NCI-H2227 (cell line): ENCODE measurements around the gene A2M.

ENCODE experiments used
- DNase-seq: peaks from one replicate; lab custom pipeline; 2025; ENCODE audit not compliant: unreplicated experiment; lab: John Stamatoyannopoulos, UW

A2M gene

DNA sequence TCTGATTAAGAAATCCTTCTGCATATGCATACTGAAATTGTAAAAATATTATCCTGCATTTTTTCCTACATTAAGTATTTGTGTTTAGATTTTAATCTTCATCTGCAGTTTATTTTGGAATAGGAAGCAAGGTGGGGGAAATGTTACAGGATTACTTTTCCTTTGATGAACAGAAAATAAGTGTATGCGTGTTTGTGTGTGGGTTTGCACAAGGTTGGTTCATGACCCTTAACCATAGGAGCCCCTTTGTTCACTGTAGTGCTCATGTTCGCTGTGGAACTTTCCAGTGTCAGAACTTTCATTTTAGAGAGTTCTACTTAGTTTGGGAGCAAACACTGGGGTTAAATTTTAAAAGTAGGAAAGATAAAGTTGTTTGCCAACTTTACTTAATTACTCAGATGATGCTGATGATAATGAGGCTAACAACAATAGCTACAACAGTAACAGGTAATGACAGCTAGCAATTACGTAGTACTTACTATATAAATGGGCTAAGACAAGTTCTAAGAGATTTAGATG lies 6.4 kb upstream of the A2M start:
- DNase-seq: no peak

DNA sequence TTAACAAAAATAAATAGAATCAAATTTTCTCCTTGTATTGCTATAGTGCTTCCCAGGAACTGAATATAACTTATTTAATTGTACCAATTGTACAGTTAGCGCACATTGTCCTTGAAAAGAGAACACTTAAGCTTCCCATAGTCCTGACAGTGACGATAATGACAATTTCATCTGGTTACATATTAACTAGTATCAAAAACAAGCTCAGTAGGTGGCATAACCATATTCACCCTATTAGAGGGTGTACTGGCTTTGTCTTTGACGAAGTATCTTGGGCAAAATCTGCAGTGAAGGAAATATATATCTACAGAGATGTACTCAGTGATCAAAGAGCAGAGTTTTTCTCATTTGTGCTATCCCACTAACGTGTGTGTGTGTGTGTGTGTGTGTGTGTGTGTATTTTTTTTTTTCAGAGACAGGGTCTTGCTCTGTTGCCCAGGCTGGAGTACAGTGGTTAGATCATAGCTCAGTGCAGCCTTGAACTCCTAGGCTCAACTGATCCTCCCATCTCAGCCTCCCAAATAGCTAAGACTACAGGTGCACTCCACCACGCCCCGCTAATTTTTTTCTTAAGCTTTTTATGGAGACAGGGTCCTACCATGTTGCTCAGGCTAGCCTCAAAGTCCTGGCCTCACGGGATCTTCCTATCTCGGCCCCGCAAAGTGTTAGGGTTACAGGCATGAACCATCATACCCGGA lies 4.9 kb upstream of the A2M start:
- DNase-seq: no peak

GRCh38 chr12:9118158-9118557 lies 2.4 kb upstream of the A2M start:
- no peak for DNase-seq

GRCh38 chr12:9114946-9115345 lies 773 bp downstream of the A2M start:
- no peak for DNase-seq

GRCh38 chr12:9113987-9114309 lies 1.8 kb downstream of the A2M start:
- no peak for DNase-seq

DNA sequence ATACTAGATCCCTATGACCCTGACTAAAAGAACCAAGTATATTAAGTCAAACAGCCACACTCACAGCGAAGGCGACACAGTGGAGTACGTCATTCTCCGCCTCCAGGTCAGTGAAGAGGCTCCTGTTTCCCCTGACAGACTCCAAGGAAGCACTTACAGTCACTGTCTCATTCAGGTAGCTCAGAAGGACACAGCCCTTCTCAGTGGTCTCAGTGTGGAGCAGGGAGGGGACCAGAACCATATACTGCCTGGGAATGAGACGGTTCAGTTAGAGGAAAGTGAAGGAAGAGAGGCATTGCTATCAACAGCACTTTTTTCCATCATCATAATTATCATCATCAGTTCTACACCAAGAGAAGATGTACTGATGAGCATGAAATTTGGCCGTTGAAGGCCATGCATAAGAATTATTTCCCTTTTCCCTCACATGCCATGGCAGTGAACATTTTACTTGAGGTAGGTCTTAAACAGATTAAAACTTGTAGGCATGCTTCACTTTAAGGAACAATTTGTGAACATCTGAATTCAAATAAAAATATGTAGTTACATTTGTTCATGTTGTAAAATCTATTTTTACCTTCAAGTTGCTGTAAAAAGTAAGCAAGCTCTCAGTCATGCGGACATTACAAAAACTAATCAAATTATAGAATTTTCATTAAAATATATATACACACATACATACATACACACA lies 2.3 kb downstream of the A2M start:
- DNase-seq: no peak

GRCh38 chr12:9112076-9112853 lies 3.5 kb downstream of the A2M start:
- no peak for DNase-seq

DNA sequence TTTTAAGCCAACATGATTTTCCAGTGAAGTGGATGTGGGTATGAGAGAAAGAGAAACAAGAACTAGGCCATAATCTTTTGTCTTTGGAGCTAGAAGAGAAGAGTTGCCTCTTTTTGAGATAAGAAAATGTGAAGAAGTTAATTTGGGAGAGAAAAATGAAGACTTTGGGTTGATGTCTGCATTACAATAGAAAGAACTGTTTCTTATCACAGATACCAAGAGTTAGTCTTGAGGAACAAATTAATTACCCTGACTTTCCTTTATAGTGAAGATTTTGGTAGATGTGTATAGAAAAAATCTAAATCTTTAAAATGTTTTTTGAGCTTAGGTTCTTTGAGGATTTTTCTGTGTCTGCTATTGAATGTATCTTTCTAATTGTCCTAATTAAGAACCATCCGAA lies 4.2 kb downstream of the A2M start:
- DNase-seq: no peak

DNA sequence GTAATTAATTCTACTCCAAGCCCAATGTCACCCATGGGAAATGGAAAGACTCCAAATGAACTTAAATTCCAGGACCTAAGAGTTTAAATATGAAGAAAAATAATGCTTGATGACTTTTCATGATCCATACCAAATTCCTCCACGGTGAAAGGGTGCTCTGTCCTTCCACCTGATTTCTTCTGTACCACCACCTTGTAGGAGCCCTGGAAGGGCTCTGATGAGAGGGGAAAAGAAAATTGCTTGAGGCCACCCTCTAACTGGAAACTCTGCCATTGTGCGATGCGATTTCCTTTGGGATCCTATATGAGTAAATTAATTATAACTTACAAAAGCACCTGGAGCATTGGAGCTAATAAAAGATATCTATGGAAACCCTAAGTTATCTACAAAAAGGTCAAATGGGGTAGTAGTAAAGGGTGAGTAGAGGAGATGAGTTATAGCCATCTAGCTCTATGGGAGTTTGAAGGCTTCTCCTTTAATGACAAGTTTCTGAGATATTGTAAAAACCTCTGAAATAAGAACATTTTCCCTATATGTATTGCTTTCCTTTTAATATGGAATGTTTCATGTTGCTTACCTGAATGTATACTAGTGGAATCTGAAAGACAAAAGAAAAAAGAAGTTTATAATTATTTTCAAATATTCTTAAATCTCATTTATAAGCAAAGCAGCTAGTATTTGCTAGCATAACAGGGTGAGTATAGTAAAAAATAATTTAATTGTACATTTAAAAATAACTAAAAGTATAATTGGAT lies 5.8 kb downstream of the A2M start:
- no peak for DNase-seq

GRCh38 chr12:9109213-9109522 lies 6.6 kb downstream of the A2M start:
- DNase-seq: no peak

DNA sequence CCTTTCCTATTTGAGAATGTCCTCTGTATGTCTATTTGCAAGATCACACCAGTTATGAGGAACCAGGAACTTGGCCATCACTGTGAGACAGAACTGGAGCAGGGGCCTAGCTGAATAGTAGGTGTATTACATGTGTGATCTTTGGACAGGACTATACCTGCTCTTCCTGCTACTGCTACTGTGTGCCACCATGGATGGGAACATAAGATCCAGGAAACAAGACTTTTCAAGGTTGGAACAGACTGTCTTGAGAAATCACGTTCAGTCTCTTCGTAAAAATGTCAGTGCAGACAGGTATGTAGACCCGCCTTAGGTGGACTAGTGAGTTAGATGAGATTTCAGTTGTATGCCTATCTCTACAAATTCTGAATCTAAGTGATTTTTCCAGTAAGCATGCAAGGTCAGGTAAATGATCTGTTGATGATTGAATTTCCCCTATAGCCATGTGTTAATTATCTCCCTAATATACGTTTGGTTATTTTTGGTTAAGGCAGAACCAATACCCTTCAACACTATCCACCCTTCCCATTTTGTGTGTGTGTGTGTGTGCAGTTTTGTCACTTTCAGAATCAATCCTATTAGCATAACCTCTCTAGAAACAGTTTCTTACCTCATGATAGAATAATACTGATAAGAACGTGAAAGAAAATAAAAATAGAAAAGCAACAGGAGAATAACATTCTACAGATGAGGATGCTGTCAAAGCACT lies 7.1 kb downstream of the A2M start:
- no peak for DNase-seq

DNA sequence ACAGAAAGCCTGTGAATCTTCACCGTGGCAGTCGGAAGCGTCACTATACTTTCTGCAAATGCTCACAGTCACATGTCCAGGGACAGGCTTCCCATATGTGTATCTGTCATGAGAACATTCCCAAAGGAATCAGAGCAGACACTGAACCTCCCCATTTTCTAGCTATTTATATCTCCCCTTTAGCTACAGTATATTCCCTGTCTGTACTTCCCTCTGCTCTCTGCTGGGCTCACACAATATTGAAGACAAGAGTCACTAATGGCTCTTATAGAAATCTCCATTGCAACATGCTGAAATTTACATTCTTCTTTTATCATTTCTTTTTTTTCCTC lies 8.2 kb downstream of the A2M start:
- no peak for DNase-seq

- no peak for DNase-seq
These were observed 8.8 kb downstream of the A2M start for GRCh38 chr12:9106610-9107541.

- DNase-seq: no peak
These were observed 9.7 kb downstream of the A2M start for GRCh38 chr12:9106067-9106466.

DNA sequence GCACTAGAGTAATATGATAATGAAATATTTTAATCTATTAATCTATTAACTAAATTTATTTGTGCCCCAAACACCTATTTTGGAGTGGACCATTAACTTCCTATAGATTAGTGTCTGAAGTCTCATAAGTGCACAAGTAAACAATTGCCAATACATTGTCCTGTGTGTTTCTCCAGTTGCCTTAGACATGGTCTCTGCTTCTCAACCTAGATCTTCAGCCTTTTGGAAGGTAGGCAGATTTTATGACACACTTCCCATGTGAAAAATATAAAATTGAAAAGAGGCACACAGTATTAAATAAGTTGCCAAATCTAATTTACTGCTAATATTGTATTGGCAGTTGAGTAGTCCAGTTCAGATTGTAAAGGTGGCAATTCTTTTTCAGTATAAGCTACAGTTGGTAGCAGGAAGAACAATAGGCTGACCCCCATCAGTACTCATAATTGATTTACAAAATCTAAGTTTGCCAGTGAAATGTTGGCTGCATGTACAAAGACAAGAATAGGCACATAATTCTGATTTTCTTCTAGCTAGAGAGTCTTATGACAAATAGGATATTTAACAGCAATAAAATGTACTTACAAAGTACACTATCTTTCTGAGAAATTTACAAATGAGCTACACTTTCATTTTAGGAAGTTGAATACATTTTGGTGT lies 10.8 kb downstream of the A2M start:
- no peak for DNase-seq

GRCh38 chr12:9104087-9104486 lies 11.6 kb downstream of the A2M start:
- no peak for DNase-seq

DNA sequence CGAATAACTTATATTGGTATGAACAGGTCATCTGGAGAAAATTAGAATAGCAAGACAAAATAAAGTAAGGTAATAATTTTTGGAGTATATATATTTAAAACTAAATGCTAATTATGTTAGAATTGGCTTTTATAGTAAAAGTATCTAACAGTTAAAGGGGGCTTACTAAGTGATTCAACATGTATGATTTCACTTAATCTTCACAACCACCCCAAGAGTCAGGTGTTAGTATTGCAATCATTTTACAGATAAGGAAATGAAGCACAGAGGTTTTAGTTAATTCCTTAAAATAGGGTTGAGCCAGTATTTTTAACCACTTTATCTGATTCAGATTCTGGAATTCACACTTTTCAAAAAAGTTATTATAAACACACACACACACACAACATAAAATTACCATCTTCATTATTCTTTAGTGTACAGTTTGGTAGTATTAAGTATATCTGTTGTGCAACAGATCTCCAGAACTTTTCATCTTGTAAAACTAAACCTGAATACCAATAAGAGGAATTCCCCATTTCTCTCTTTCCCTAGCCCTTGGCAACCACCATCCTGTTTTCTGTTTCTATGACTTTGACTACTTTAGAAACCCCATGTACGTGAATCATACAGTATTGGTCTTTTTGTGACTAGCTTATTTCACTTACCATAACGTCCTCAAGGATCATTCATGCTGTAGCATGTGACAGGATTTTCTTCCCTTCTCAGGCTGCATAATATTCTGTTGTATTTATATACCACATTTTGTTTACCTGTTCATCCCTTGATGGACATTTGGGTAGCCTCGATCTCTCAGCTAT lies 12.5 kb downstream of the A2M start:
- no peak for DNase-seq

DNA sequence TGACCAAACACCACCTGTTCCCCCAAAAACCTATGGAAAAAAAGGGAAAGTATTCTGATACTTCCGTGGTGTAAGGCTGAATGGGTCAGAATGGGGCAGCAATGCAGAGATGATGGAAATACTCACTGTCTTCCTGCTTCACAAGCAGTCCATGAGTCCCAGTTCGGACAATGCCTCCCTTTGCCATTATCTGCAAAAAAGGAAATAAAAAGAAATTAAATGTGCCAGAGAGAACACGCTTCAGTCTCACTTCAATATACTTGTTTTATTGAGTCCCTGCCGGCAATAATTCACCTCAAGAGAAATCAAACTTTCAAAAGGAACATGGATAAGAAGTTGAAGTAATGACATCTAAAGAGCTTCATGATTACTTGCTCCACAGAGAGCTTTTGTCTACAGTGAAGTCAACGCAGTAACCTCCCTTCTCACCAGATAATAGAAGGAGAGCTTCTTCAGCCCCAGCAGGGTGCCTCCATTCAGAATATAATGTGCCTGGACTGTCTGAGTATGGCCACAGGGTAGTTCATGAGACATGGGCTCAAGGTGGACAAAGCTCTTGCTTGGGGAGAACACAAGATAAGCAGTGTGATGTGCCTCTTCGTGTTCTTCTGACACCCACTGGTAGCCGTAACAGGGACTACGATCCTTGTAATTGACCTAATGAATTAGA lies 14.6 kb downstream of the A2M start:
- no peak for DNase-seq
